Left renal cortex interstitium (tissue), 4 donors: ENCODE data around the gene UACA. TPM values are rescaled to one million over a fixed set of nuclear protein-coding genes. Genes with fewer than 3 reads are reported as not detected.
"Not testable (repeated sequence)": the region's sequence is repeated elsewhere in the genome, so short reads cannot be mapped to it uniquely, and the experiment has no call there.

Experiments
- DNase-seq, 4 donors: peaks; one replicate each; pipeline ENCODE4 v3.0.0-alpha.2; 2013; ENCODE audit warnings: low read depth in 4 of 4, low spot score in 2 of 4, missing footprints in 1 of 4
- polyA plus RNA-seq, 4 donors: library from polyadenylated mRNA; unstranded; fragments of 120-200 nt; gene quantifications; one replicate each; pipeline ENCODE4 v1.2.1, GENCODE V29; 2013; ENCODE audit not compliant: insufficient read length in 4 of 4

The UACA gene
- polyA plus RNA-seq, 4 donors, result 86.6 to 131 (median 97.9) TPM

GRCh38 chr15:70633103-70633831 lies 130.1 kb downstream of the UACA start:
- no peak for DNase-seq

- no peak for DNase-seq
Measured at GRCh38 chr15:70632491-70633102, 130.8 kb downstream of the UACA start.

- no peak for DNase-seq
Measured at GRCh38 chr15:70632079-70632478, 131.3 kb downstream of the UACA start.

GRCh38 chr15:70629735-70630273 lies 133.6 kb downstream of the UACA start:
- DNase-seq, result no peak

- DNase-seq, result no peak
Measured at GRCh38 chr15:70628549-70628896, 134.8 kb downstream of the UACA start.

- DNase-seq, result no peak
Measured at GRCh38 chr15:70627734-70628548, 135.4 kb downstream of the UACA start.

GRCh38 chr15:70627322-70627721 lies 136.0 kb downstream of the UACA start:
- DNase-seq, result no peak

- no peak for DNase-seq
Measured at GRCh38 chr15:70625438-70625837, 137.9 kb downstream of the UACA start.

GRCh38 chr15:70625011-70625410 lies 138.3 kb downstream of the UACA start:
- DNase-seq, result no peak

- no peak for DNase-seq
Measured at GRCh38 chr15:70618929-70619328, 144.4 kb downstream of the UACA start.

- no peak for DNase-seq
Measured at GRCh38 chr15:70617911-70618287, 145.5 kb downstream of the UACA start.

GRCh38 chr15:70617076-70617910 lies 146.1 kb downstream of the UACA start:
- DNase-seq, result no peak

GRCh38 chr15:70616311-70616756 lies 147.0 kb downstream of the UACA start:
- not testable (repeated sequence) for DNase-seq

- no peak for DNase-seq
Measured at GRCh38 chr15:70615435-70616310, 147.7 kb downstream of the UACA start.

GRCh38 chr15:70614221-70614620 lies 149.1 kb downstream of the UACA start:
- no peak for DNase-seq

- DNase-seq, result no peak
Measured at GRCh38 chr15:70613271-70613670, 150.1 kb downstream of the UACA start.

GRCh38 chr15:70611286-70611685 lies 152.1 kb downstream of the UACA start:
- DNase-seq, result no peak

GRCh38 chr15:70610541-70610940 lies 152.8 kb downstream of the UACA start:
- no peak for DNase-seq

GRCh38 chr15:70609889-70610288 lies 153.5 kb downstream of the UACA start:
- DNase-seq, result no peak
